RWPE1 (cell line): ENCODE results near the gene CAPN9.

Experiments
- CTCF ChIA-PET: fragments of 350-600 bp; sonication (Branson Sonifier 250); formaldehyde crosslinking; extraction: SDS; loops from one replicate; lab custom pipeline; 2021; lab: Yijun Ruan, JAX
- POLR2A ChIA-PET: fragments of 400-600 bp; formaldehyde crosslinking; extraction: SDS; loops from one replicate; lab custom pipeline; 2020; ENCODE audit warnings: antibody characterized with exemption; ENCODE audit not compliant: low non-redundant PET; lab: Yijun Ruan, JAX
- DNase-seq: peaks from one replicate; pipeline ENCODE4 v3.0.0; 2012; ENCODE audit warnings: low spot score
- H3K27ac ChIP-seq: fragments of 450-650 bp; 2 replicates; pipeline ENCODE4 v1.5.1; 2017
- CTCF ChIP-seq: fragments of 450-650 bp; conservative IDR thresholded peaks from 2 replicates; pipeline ENCODE4 v1.5.1; 2017; ENCODE audit warnings: low read depth, mild to moderate bottlenecking

Gene CAPN9

GRCh38 chr1:230809256-230809990, 62.2 kb downstream of the CAPN9 start:
- POLR2A ChIA-PET, result no interaction called here
- no peak for DNase-seq
- TF ChIP-seq CTCF, result no peak
- CTCF ChIA-PET, result interaction anchor here (0.7 kb wide), 1 partner anchor 541 kb away, joined by 3 read pairs; no protein-coding TSS in a partner anchor
- no peak overlapping the region for H3K27ac ChIP-seq

- ChIA-PET POLR2A (no interaction called here), CTCF (no interaction called here)
- no peak for TF ChIP-seq CTCF
- H3K27ac ChIP-seq, result no peak overlapping the region
- DNase-seq, result no peak
These were observed 65.4 kb downstream of the CAPN9 start for GRCh38 chr1:230812568-230812967.

GRCh38 chr1:230814949-230815692, 67.9 kb downstream of the CAPN9 start:
- no peak for TF ChIP-seq CTCF
- ChIA-PET POLR2A (no interaction called here), CTCF (no interaction called here)
- no peak for DNase-seq
- H3K27ac ChIP-seq, result no peak overlapping the region

GRCh38 chr1:230816018-230816417, 68.8 kb downstream of the CAPN9 start:
- CTCF ChIA-PET, result no interaction called here
- no peak for TF ChIP-seq CTCF
- no peak for DNase-seq
- POLR2A ChIA-PET, result no interaction called here
- no peak overlapping the region for H3K27ac ChIP-seq

- CTCF ChIA-PET, result no interaction called here
- DNase-seq, result no peak
- no peak for TF ChIP-seq CTCF
These were observed 71.2 kb downstream of the CAPN9 start for GRCh38 chr1:230818367-230818766.

GRCh38 chr1:230818901-230819300, 71.7 kb downstream of the CAPN9 start:
- ChIA-PET POLR2A (no interaction called here), CTCF (no interaction called here)
- no peak for DNase-seq
- H3K27ac ChIP-seq, result no peak overlapping the region
- TF ChIP-seq CTCF, result no peak

More at GRCh38 chr1:230818367-230818766, 71.2 kb downstream of the CAPN9 start:
- no peak overlapping the region for H3K27ac ChIP-seq
- POLR2A ChIA-PET, result no interaction called here
